SU-DHL-6 (cell line): ENCODE data around the gene CEP192.

Source experiments
- EZH2phosphoT487 ChIP-seq: fragments of 200-600 bp; sonication (generic), shearing (Covaris generic); conservative IDR thresholded peaks from 2 replicates; pipeline ENCODE4 v1.6.1; 2018; ENCODE audit warnings: mild to moderate bottlenecking, antibody characterized with exemption, low read length, moderate library complexity, mixed read lengths
- TF ChIP-seq, protein P1 (sequence below): fragments of 200-600 bp; sonication (generic); IDR thresholded peaks from one replicate; pipeline ENCODE4 v1.5.1; 2017; ENCODE audit warnings: antibody characterized with exemption, mild to moderate bottlenecking, low read length, moderate library complexity; ENCODE audit not compliant: insufficient read depth, poor library complexity, severe bottlenecking

- TF ChIP-seq, protein P1, sequence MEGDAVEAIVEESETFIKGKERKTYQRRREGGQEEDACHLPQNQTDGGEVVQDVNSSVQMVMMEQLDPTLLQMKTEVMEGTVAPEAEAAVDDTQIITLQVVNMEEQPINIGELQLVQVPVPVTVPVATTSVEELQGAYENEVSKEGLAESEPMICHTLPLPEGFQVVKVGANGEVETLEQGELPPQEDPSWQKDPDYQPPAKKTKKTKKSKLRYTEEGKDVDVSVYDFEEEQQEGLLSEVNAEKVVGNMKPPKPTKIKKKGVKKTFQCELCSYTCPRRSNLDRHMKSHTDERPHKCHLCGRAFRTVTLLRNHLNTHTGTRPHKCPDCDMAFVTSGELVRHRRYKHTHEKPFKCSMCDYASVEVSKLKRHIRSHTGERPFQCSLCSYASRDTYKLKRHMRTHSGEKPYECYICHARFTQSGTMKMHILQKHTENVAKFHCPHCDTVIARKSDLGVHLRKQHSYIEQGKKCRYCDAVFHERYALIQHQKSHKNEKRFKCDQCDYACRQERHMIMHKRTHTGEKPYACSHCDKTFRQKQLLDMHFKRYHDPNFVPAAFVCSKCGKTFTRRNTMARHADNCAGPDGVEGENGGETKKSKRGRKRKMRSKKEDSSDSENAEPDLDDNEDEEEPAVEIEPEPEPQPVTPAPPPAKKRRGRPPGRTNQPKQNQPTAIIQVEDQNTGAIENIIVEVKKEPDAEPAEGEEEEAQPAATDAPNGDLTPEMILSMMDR, result no peak
- no peak for TF ChIP-seq EZH2phosphoT487
These were observed 173.2 kb downstream of the CEP192 start for GRCh38 chr18:13164406-13164805.
